ENCODE measurements around the gene ALOX5AP.
"Not testable (repeated sequence)": the region's sequence is repeated elsewhere in the genome, so short reads cannot be mapped to it uniquely, and the experiment has no call there.

The ALOX5AP gene

GRCh38 chr13:30739237-30739528 lies 3.8 kb downstream of the ALOX5AP start:
- DNase-seq: no peak

- no peak for DNase-seq
Measured at GRCh38 chr13:30739761-30740642, 4.7 kb downstream of the ALOX5AP start.

GRCh38 chr13:30742901-30743300 lies 7.6 kb downstream of the ALOX5AP start:
- DNase-seq: no peak

GRCh38 chr13:30743319-30744055 lies 8.1 kb downstream of the ALOX5AP start:
- no peak for DNase-seq

DNA sequence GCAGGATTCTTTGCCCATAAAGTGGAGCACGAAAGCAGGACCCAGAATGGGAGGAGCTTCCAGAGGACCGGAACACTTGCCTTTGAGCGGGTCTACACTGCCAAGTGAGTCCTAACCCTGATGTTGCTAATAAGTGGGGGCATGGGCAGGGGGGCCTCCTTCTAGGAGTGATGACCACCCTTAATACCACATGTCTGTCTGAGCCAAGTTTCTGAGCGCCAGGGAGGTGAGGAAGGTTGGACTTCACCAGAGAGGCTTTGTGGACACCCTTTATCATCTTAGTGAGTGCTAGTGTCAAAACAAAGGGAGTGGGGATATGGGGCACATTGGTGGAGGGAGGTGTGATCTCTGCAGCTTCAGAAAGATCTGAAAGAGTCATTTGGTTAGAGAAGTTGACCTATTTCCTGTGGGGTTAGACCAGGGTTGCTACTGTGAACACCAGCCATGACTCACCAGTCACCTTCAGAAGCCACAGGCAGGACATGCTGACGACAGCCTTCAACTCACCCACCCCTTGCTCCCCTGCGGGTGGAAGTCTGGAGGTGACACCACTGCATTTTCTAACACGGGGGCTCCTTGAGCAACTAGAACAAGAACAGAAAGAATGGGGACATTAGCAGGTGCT lies 8.8 kb downstream of the ALOX5AP start:
- DNase-seq: no peak

DNA sequence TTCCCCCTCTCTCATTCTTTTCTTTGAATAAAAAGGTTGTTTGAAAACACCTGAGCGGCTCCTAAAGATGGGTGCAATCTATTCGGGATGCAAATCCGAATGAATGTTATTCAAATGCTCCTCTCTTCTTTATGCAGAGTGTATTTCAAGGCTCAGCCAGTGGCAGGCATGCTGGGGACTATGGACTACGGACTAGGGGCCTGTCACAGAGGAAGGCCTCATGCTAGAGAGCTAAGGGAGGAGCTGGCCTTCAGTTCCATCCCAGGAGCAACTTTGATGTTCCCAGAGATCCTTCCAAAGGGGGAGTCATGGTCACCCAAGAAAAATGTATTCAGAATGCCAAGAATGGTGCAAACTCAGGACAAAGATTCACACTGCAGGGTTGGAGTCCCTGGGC lies 9.3 kb downstream of the ALOX5AP start:
- DNase-seq: no peak

GRCh38 chr13:30745906-30746686 lies 10.8 kb downstream of the ALOX5AP start:
- no peak for DNase-seq

GRCh38 chr13:30746791-30747190 lies 11.4 kb downstream of the ALOX5AP start:
- DNase-seq: no peak

DNA sequence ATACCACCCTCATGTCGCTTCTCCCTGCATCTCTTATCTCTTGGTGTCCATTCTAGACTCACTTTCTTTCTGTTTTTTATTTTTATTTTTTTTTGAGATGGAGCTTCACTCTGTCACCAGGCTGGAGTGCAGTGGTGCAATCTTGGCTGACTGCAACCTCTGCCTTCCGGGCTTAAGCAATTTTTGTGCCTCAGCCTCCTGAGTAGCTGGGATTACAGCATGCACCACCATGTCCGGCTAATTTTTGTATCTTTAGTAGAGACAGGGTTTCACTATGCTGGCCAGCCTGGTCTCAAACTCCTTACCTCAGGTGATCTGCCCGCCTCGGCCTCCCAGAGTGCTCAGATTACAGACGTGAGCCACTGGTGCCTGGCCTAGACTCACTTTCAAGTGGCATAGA lies 12.5 kb downstream of the ALOX5AP start:
- DNase-seq: not testable (repeated sequence)

GRCh38 chr13:30748717-30749116 lies 13.4 kb downstream of the ALOX5AP start:
- peak; percentile 7 for DNase-seq

- DNase-seq: no peak
Measured at GRCh38 chr13:30750036-30750435, 14.7 kb downstream of the ALOX5AP start.

GRCh38 chr13:30751183-30751933 lies 16.0 kb downstream of the ALOX5AP start:
- no peak for DNase-seq

DNA sequence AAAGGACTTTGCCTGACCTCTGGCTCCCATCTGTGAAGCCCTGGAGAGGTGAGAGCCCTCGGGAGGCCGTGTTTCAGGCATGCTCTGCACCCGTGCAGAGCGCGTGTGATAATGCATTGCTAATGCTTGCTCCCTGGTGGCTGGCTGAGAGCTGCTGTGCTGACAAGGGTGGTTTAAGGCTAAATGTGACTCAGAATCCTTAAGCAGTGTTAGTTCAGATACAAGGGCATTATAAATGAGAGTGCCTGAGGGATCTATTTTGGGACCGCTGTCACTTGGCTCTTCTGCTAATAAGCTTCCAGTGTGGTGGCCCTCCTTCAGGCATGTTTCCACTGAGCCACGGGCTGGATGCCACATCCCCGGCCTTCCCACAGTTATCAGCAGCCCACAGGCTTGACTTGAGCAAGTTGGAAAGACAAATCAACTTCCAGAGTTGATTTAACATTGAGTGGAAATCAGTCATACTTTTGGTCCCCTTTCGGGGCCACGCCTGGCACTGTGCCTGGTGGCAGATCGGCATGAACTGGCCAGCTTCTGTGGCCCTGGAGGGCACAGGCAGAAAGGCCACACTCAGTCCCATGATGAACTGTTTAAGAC lies 17.0 kb downstream of the ALOX5AP start:
- no peak for DNase-seq

DNA sequence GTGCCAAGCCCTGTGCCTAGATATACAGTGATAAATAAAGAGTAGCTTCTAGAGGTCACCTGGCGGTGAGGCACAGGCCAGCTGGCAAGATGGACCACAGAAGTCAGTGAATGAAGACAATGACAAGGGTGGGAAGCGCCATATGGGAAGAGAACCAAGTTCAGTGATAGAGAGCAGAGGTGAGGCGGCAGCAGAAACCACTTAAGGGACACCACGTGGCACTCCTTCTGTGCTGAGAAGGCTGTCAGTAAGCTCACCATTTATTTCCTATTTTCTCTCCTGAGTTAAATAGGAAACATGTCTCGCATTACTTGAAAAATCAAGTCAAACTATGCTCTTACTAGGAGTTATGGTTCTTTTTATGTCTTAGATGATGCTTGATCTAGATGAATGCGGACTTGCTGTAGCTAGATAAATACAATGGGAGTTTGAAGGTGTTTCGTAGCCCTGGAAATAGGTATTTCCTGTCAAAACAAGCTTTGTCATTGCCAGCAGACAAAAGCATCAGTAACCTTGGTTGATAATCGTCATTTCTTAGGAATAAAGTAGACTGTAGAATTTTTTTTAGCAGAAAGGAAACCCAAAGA lies 17.8 kb downstream of the ALOX5AP start:
- peak; percentile 17 for DNase-seq

- peak; percentile 4 for DNase-seq
Measured at GRCh38 chr13:30755678-30756077, 20.3 kb downstream of the ALOX5AP start.

GRCh38 chr13:30757026-30757742 lies 21.8 kb downstream of the ALOX5AP start:
- DNase-seq: no peak

- DNase-seq: no peak
Measured at GRCh38 chr13:30759748-30760147, 24.4 kb downstream of the ALOX5AP start.

GRCh38 chr13:30762643-30763042 lies 27.3 kb downstream of the ALOX5AP start:
- DNase-seq: no peak

DNA sequence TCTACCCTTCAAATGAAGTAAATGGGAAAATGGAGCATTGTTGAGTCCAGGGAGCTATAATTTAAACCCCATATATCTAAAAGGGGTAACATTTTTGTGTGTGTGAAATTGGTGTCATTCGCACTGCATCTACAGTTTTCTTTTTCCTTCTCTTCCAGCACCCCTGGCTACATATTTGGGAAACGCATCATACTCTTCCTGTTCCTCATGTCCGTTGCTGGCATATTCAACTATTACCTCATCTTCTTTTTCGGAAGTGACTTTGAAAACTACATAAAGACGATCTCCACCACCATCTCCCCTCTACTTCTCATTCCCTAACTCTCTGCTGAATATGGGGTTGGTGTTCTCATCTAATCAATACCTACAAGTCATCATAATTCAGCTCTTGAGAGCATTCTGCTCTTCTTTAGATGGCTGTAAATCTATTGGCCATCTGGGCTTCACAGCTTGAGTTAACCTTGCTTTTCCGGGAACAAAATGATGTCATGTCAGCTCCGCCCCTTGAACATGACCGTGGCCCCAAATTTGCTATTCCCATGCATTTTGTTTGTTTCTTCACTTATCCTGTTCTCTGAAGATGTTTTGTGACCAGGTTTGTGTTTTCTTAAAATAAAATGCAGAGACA lies 28.6 kb downstream of the ALOX5AP start:
- no peak for DNase-seq

DNA sequence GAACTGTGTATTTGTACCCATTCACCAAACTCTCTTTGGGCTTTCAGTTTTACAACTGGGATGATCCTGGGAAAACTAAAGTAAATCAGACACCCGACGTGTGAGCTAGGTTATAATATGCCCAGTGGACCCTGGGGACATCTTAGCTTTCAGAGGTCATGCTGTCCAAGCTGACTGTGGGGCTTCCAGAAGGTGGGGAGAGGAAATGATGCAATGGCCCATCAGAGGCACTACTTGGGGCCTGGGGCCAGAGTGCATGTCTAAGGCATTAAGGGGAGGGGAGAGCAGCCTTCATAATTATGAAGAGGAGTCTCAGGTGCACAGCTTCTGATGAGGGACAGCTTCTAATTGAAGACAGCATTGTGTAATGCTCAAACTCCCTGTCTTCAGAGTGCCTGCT lies 30.9 kb downstream of the ALOX5AP start:
- DNase-seq: no peak

All from NCI-H510A treated with DMSO at 0.1 percent for 48 hours (cell line).